ENCODE data around the gene PRKCE. TPM values are rescaled to one million over a fixed set of nuclear protein-coding genes. Genes with fewer than 3 reads are reported as not detected.

Gene PRKCE
- polyA plus RNA-seq (2012; ENCODE audit: insufficient read depth, insufficient read length, low read depth) = 34.0 TPM

GRCh38 chr2:45651415-45652089, at the start of gene PRKCE:
Gene PRKCE, plus strand, starts transcription at chr2:45651675.
- peaks cover 8% of the 10 kb centered on the region for H3K36me3 ChIP-seq
- H3K9me3 ChIP-seq = no peaks in the 10 kb centered on the region
- TF ChIP-seq CTCF (IDR thresholded peaks at IDR 0.05; ENCODE audit: low read depth, low read length) = no peak
- H3K4me3 ChIP-seq (ENCODE audit: low read depth, low read length) = peak within 1 kb of the TSS; percentile 88
- H3K4me1 ChIP-seq = peaks cover 10% of the 10 kb centered on the region
- H3K27me3 ChIP-seq = no peaks in the 10 kb centered on the region
- peak; percentile 62 for DNase-seq

GRCh38 chr2:45602624-45603023, 48.9 kb upstream of the PRKCE start:
- H3K36me3 ChIP-seq = peaks cover 51% of the 10 kb centered on the region

GRCh38 chr2:45605116-45605515, 46.4 kb upstream of the PRKCE start:
- DNase-seq = no peak
- Histone ChIP-seq H3K27me3 (no peaks in the 10 kb centered on the region), H3K9me3 (no peaks in the 10 kb centered on the region), H3K36me3 (peaks cover 30% of the 10 kb centered on the region), H3K4me1 (peaks cover 4% of the 10 kb centered on the region), H3K4me3 (ENCODE audit: low read depth, low read length) (no peak overlapping the region)
- TF ChIP-seq CTCF (IDR thresholded peaks at IDR 0.05; ENCODE audit: low read depth, low read length) = no peak

More at GRCh38 chr2:45602624-45603023, 48.9 kb upstream of the PRKCE start:
- Histone ChIP-seq H3K4me3 (ENCODE audit: low read depth, low read length) (no peak overlapping the region), H3K9me3 (no peaks in the 10 kb centered on the region), H3K4me1 (no peaks in the 10 kb centered on the region), H3K27me3 (no peaks in the 10 kb centered on the region)
- no peak for DNase-seq
- no peak for TF ChIP-seq CTCF (IDR thresholded peaks at IDR 0.05; ENCODE audit: low read depth, low read length)

GRCh38 chr2:45606796-45607195, 44.7 kb upstream of the PRKCE start:
- no peaks in the 10 kb centered on the region for H3K27me3 ChIP-seq
- no peak overlapping the region for H3K4me3 ChIP-seq (ENCODE audit: low read depth, low read length)
- TF ChIP-seq CTCF (IDR thresholded peaks at IDR 0.05; ENCODE audit: low read depth, low read length) = no peak
- H3K4me1 ChIP-seq = peaks cover 5% of the 10 kb centered on the region
- DNase-seq = no peak
- H3K9me3 ChIP-seq = no peaks in the 10 kb centered on the region
- peaks cover 15% of the 10 kb centered on the region for H3K36me3 ChIP-seq

GRCh38 chr2:45607701-45608100, 43.8 kb upstream of the PRKCE start:
- DNase-seq = no peak
- H3K36me3 ChIP-seq = peaks cover 11% of the 10 kb centered on the region

More at GRCh38 chr2:45607701-45608100, 43.8 kb upstream of the PRKCE start:
- Histone ChIP-seq H3K4me1 (peaks cover 5% of the 10 kb centered on the region), H3K27me3 (no peaks in the 10 kb centered on the region), H3K4me3 (ENCODE audit: low read depth, low read length) (no peak overlapping the region), H3K9me3 (no peaks in the 10 kb centered on the region)
- TF ChIP-seq CTCF (IDR thresholded peaks at IDR 0.05; ENCODE audit: low read depth, low read length) = peak; percentile 81

All from BE2C (cell line).